Lower leg skin (tissue), 4 donors: ENCODE results near the gene SLCO2B1. TPM values are rescaled to one million over a fixed set of nuclear protein-coding genes. Genes with fewer than 3 reads are reported as not detected.

Source experiments
- DNase-seq, 2 donors: peaks; one replicate each; pipeline ENCODE4 v3.0.0-alpha.2; 2019; ENCODE audit warnings: low spot score in 2 of 2
- H3K4me3 ChIP-seq: fragments of 200-600 bp; sonication (generic); 2 replicates; pipeline ENCODE4 v1.5.1; 2017; ENCODE audit warnings: mild to moderate bottlenecking, low read depth; ENCODE audit not compliant: poor library complexity, severe bottlenecking
- CTCF ChIP-seq, 3 donors: fragments of 450-650 bp; IDR thresholded peaks; one replicate each; pipeline ENCODE4 v1.5.1; 2016; ENCODE audit warnings: antibody characterized with exemption in 3 of 3, mild to moderate bottlenecking in 3 of 3, moderate library complexity in 2 of 3
- POLR2A ChIP-seq, 2 donors: fragments of 450-650 bp; IDR thresholded peaks; one replicate each; pipeline ENCODE4 v1.6.1; 2016 to 2017; ENCODE audit warnings: antibody characterized with exemption in 2 of 2, mild to moderate bottlenecking in 1 of 2, moderate library complexity in 1 of 2
- WGBS, 2 donors: methylation state at CpG; one replicate each; pipeline ENCODE4 v1.1.5; 2018; 5-methylcytosine and 5-hydroxymethylcytosine counted together
- intact Hi-C: fragments of 100-400 bp; cut with DNase I; formaldehyde crosslinking; loops from one replicate; pipeline ENCODE4 v1.15.0; 2023; ENCODE audit warnings: low total_unique reads
- total RNA-seq, 4 donors: library from RNA; depleted of rRNA; stranded (reverse); fragments of >200 nt; gene quantifications; one replicate each; pipeline ENCODE4 v1.1.0, GENCODE V29; 2016

The SLCO2B1 gene
- total RNA-seq, 4 donors from 2014 or later = 5.0 to 20.9 (median 12.5) TPM

- intact Hi-C loops = loop anchor here (5.0 kb wide), 1 partner anchor 62 kb away; no protein-coding TSS in a partner anchor
- H3K4me3 ChIP-seq = no peak overlapping the region
- TF ChIP-seq CTCF (IDR thresholded peaks at IDR 0.05) = no peak
- no peak for TF ChIP-seq POLR2A (IDR thresholded peaks at IDR 0.05)
- peak in 1 of 2 donors; percentile 70 for DNase-seq
- 84 to 93% methylated on average over 10 of the region's 10 CpGs for WGBS, 2 donors
Observed at GRCh38 chr11:75204012-75204674, 53.2 kb downstream of the SLCO2B1 start.

- intact Hi-C loops = loop anchor here (5.0 kb wide), 1 partner anchor 63 kb away; no protein-coding TSS in a partner anchor
- TF ChIP-seq POLR2A (IDR thresholded peaks at IDR 0.05) (no peak), CTCF (IDR thresholded peaks at IDR 0.05) (peak in 1 of 3 donors; percentile 72)
- H3K4me3 ChIP-seq = no peak overlapping the region
- WGBS, 2 donors = 26 to 27% methylated on average over 8 to 9 of the region's 9 CpGs
- peak; percentile 74 to 96 for DNase-seq
Observed at GRCh38 chr11:75204685-75205563, 54.0 kb downstream of the SLCO2B1 start.

- H3K4me3 ChIP-seq = no peak overlapping the region
- no peak for TF ChIP-seq POLR2A (IDR thresholded peaks at IDR 0.05)
- TF ChIP-seq CTCF (IDR thresholded peaks at IDR 0.05) = no peak
- intact Hi-C loops = no loop called here
- DNase-seq = no peak
- 79 to 87% methylated on average over 5 of the region's 5 CpGs for WGBS, 2 donors
Observed at GRCh38 chr11:75205564-75206020, 54.7 kb downstream of the SLCO2B1 start.

- whole genome bisulfite sequencing, 2 donors = 36 to 59% methylated on average over 2 of the region's 2 CpGs
- H3K4me3 ChIP-seq = no peak overlapping the region
- no peak for DNase-seq
- intact Hi-C loops = no loop called here
- TF ChIP-seq POLR2A (IDR thresholded peaks at IDR 0.05) (no peak), CTCF (IDR thresholded peaks at IDR 0.05) (no peak)
Observed at GRCh38 chr11:75208446-75208845, 57.5 kb downstream of the SLCO2B1 start.

GRCh38 chr11:75212411-75212810, 61.5 kb downstream of the SLCO2B1 start:
- no peak for DNase-seq
- H3K4me3 ChIP-seq = no peak overlapping the region
- intact Hi-C loops = no loop called here
- 81 to 85% methylated on average over 5 of the region's 5 CpGs for WGBS, 2 donors
- TF ChIP-seq POLR2A (IDR thresholded peaks at IDR 0.05) (no peak), CTCF (IDR thresholded peaks at IDR 0.05) (no peak)
